NB4 (cell line): ENCODE data around the gene OAS1.

ENCODE experiments used
- CTCF ChIP-seq: IDR thresholded peaks from one replicate; pipeline ENCODE4 v1.5.1; 2012; ENCODE audit warnings: low read depth, low read length
- MYC ChIP-seq: IDR thresholded peaks from 2 replicates; pipeline ENCODE4 v1.6.1; 2011; ENCODE audit warnings: low read depth, low read length

DNA sequence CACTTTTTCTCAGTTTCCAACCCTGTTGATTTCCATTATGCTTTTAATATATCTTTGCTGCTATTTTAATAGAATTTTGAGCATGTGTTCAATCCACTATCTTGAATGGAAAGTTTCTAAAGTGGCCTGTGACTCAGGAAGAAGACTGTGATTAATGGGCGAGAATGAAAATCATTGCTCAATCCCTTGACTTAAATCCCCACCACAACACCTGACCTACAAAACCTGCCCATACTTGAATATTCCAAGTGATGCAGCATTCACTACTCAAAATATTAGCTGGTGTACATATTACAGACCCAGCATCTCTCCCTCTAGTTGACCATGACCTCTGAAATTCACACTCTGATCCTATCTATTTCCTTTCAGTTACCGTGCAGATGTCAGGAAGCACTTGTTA lies 30.2 kb downstream of the OAS1 start:
- TF ChIP-seq CTCF (no peak), MYC (no peak)
